ENCODE measurements around the gene CCDC3. TPM values are rescaled to one million over a fixed set of nuclear protein-coding genes. Genes with fewer than 3 reads are reported as not detected.

Gene CCDC3
- total and polyA plus RNA-seq, 2 of the 8 experiments (the other 6 are each of a cell fraction or from before 2014, with no cell fraction given) = 3.4 to 3.7 TPM

DNA sequence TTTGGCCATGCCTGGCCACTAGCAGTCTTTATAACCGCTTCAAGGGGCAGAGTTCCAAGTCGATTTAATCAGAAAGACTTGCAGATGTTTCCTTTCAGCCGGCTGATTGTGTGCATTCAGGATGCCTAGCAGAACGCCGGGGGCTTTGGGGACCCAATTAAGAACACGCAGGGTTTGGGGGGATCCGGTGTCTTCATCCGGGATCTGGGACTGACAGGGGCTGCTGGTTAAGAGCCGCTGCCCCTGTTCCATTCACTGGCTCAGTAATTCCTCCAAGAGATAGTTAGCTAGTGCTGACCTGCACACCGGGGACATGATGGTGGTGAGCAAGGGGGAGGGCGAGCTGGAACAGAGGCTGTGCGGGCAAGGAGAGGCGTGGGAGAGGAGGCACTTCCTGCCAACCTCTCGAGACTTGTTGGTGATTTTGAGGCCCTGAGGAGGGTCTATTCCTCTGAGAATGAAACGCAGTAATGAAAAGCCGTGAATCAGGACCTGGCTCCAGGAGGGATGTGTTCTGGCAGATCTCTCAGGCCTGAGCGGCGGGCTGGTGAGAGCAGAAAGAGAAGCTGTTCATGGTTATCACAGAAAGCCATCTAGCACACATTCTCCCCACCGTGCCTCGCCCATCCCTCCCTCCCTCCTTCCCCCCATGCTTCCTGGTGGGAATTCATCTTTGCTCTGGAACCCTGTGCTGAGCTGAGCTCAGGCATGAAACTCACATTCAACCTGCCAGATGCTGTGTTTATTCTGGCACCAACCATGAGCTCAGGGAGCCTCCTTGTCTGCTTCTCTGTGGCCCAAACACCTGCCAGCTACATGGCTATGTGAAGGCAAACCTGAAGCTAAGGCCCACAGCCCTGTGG, 152.0 kb downstream of the CCDC3 start (continued):
- no peak for TF ChIP-seq TAF1 (IDR thresholded peaks at IDR 0.05; ENCODE audit: low read depth, low read length)
- TF ChIP-seq SIRT6 (IDR thresholded peaks at IDR 0.05; ENCODE audit: low read length) = no peak
- TF ChIP-seq, protein P1, sequence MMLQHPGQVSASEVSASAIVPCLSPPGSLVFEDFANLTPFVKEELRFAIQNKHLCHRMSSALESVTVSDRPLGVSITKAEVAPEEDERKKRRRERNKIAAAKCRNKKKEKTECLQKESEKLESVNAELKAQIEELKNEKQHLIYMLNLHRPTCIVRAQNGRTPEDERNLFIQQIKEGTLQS (IDR thresholded peaks at IDR 0.05; ENCODE audit: insufficient read depth, low read depth, low read length) = no peak
- no peak for TF ChIP-seq TEAD4 (IDR thresholded peaks at IDR 0.05; ENCODE audit: low read depth, low read length)
- no peak for TF ChIP-seq BCL11A (IDR thresholded peaks at IDR 0.05; ENCODE audit: low read depth in 2 of 2, low read length in 2 of 2)
- TF ChIP-seq CHD1 (IDR thresholded peaks at IDR 0.05; ENCODE audit: low read depth, low read length) = no peak
- TF ChIP-seq SP4 (IDR thresholded peaks at IDR 0.05; ENCODE audit: low read length) = no peak
- TF ChIP-seq EGR1 (IDR thresholded peaks at IDR 0.05; ENCODE audit: borderline replicate concordance, low read depth, low read length) = no peak
- no peak for TF ChIP-seq CEBPB (IDR thresholded peaks at IDR 0.05; ENCODE audit: low read depth, low read length)
- no peak for TF ChIP-seq NRF1 (IDR thresholded peaks at IDR 0.05; ENCODE audit: low read depth, low read length)

Data from H1 (cell line).